Neuronal stem cell (in vitro differentiated cells): ENCODE measurements around the gene SPANXN3.

Experiments
- DNase-seq: peaks from one replicate; pipeline ENCODE4 v3.0.0-alpha.2; 2013; ENCODE audit warnings: low spot score
- H2AFZ ChIP-seq: one replicate; pipeline ENCODE4 v1.6.1; 2013; ENCODE audit warnings: mild to moderate bottlenecking, low read length, inconsistent platforms
- H2AK5ac ChIP-seq: 2 replicates; pipeline ENCODE4 v1.6.1; 2013; ENCODE audit warnings: low read depth, mild to moderate bottlenecking, inconsistent platforms, low read length, moderate library complexity, mixed read lengths
- H2BK120ac ChIP-seq: 2 replicates; pipeline ENCODE4 v1.6.1; 2013; ENCODE audit warnings: low read depth, mild to moderate bottlenecking, inconsistent platforms, low read length, moderate library complexity, mixed read lengths
- H2BK12ac ChIP-seq: one replicate; pipeline ENCODE4 v1.6.1; 2013; ENCODE audit warnings: low read length, inconsistent platforms
- H2BK15ac ChIP-seq: 2 replicates; pipeline ENCODE4 v1.6.1; 2013; ENCODE audit warnings: mild to moderate bottlenecking, low read length, inconsistent platforms, mixed read lengths
- H2BK5ac ChIP-seq: one replicate; pipeline ENCODE4 v1.6.1; 2013; ENCODE audit warnings: inconsistent platforms, mild to moderate bottlenecking, low read length, moderate library complexity
- H3K14ac ChIP-seq: one replicate; pipeline ENCODE4 v1.6.1; 2013; ENCODE audit warnings: low read length, inconsistent platforms
- H3K18ac ChIP-seq: 2 replicates; pipeline ENCODE4 v1.6.1; 2013; ENCODE audit warnings: low read length, inconsistent platforms
- H3K23ac ChIP-seq: 2 replicates; pipeline ENCODE4 v1.6.1; 2013; ENCODE audit warnings: low read depth, mild to moderate bottlenecking, mixed read lengths, low read length, inconsistent platforms; ENCODE audit not compliant: poor library complexity
- H3K27ac ChIP-seq: replicated peaks from 3 replicates; pipeline ENCODE4 v1.5.1; 2013; ENCODE audit warnings: low read length, inconsistent platforms
- H3K27me3 ChIP-seq, 3 experiments: 2 replicates each; pipeline ENCODE4 v1.6.1; 2013; ENCODE audit warnings: low read length in 3 of 3, mild to moderate bottlenecking in 2 of 3, inconsistent platforms in 1 of 3, low read depth in 1 of 3, mixed read lengths in 1 of 3, moderate library complexity in 1 of 3; ENCODE audit not compliant: control insufficient read depth in 3 of 3, insufficient read depth in 3 of 3
- H3K36me3 ChIP-seq, 2 donors: replicated peaks in 1 of 2; 2 replicates each; pipeline ENCODE4 v1.6.1; 2013; ENCODE audit warnings: low read length in 2 of 2; ENCODE audit not compliant: control insufficient read depth in 2 of 2, insufficient read depth in 2 of 2
- H3K4ac ChIP-seq: 2 replicates; pipeline ENCODE4 v1.6.1; 2013; ENCODE audit warnings: inconsistent platforms, mild to moderate bottlenecking, low read length, moderate library complexity
- H3K4me1 ChIP-seq, 2 donors: 1 replicate in 1 of 2; 2 replicates in 1 of 2; pipeline ENCODE4 v1.6.1; 2013; ENCODE audit warnings: low read length in 2 of 2, low read depth in 1 of 2; ENCODE audit not compliant: control insufficient read depth in 2 of 2, insufficient read depth in 1 of 2
- H3K4me2 ChIP-seq: one replicate; pipeline ENCODE4 v1.6.1; 2013; ENCODE audit warnings: mild to moderate bottlenecking, low read length, inconsistent platforms; ENCODE audit not compliant: insufficient read depth, poor library complexity, severe bottlenecking
- H3K4me3 ChIP-seq, 2 donors: 2 replicates each; pipeline ENCODE4 v1.5.1; 2013; ENCODE audit warnings: low read length in 2 of 2, mild to moderate bottlenecking in 2 of 2, inconsistent platforms in 1 of 2, moderate library complexity in 1 of 2
- H3K79me1 ChIP-seq: one replicate; pipeline ENCODE4 v1.6.1; 2013; ENCODE audit warnings: low read depth, mild to moderate bottlenecking, inconsistent platforms, low read length, moderate library complexity
- H3K9ac ChIP-seq: one replicate; pipeline ENCODE4 v1.6.1; 2013; ENCODE audit warnings: mild to moderate bottlenecking, low read depth, low read length, inconsistent platforms; ENCODE audit not compliant: poor library complexity
- H3K9me3 ChIP-seq, 2 donors: replicated peaks in 1 of 2; 2 replicates each; pipeline versions ENCODE3 to v1.6.1; 2013; ENCODE audit warnings: low read length in 2 of 2, mild to moderate bottlenecking in 2 of 2, inconsistent platforms in 1 of 2, low read depth in 1 of 2, mixed read lengths in 1 of 2, moderate library complexity in 1 of 2; ENCODE audit not compliant: control insufficient read depth in 2 of 2, insufficient read depth in 1 of 2
- H4K8ac ChIP-seq: one replicate; pipeline ENCODE4 v1.6.1; 2013; ENCODE audit warnings: low read depth, mild to moderate bottlenecking, inconsistent platforms, low read length, moderate library complexity
- H4K91ac ChIP-seq: one replicate; pipeline ENCODE4 v1.6.1; 2013; ENCODE audit warnings: low read length, low read depth, mild to moderate bottlenecking, inconsistent platforms; ENCODE audit not compliant: poor library complexity
- WGBS, 2 donors: extraction: QIAGEN DNeasy Blood & Tissue Kit; methylation state at CpG; one replicate each; pipeline ENCODE4 v1.1.7; 2013; ENCODE audit warnings: missing lambda C conversion rate in 2 of 2, mixed read lengths in 1 of 2; ENCODE audit not compliant: insufficient read length in 2 of 2, insufficient replicate concordance in 1 of 2; ENCODE audit errors: extremely low coverage in 2 of 2; 5-methylcytosine and 5-hydroxymethylcytosine counted together

SPANXN3 gene

DNA sequence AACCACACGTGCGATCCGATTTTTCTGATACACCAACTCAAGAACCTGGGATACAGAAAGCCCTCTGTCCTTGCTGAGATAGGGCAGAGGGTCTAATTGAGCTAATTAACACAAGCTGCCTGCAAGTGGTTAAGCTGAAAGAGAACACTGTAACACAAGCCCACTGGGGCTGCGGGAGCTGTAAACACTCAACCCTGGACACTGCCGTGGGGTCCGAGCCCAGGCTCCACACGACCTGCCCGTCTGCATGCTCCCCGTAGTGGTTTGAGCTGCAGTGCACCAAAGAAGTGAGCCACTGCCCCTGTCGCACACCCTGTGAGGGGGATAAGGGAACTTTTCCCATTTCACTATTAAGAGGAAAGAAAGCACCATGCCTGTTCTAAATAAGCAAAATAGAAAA is 54.6 kb downstream of the SPANXN3 start:
- Histone ChIP-seq H3K27me3 (no peaks in the 10 kb centered on the region), H3K4me2 (no peak overlapping the region), H4K8ac (no peak overlapping the region), H3K4me3 (no peak overlapping the region), H3K14ac (no peak overlapping the region), H3K23ac (no peak overlapping the region), H2BK5ac (no peak overlapping the region), H3K4me1 (no peaks in the 10 kb centered on the region), H2BK120ac (no peak overlapping the region), H2BK15ac (no peak overlapping the region), H2BK12ac (no peak overlapping the region), H2AK5ac (no peak overlapping the region), H3K4ac (no peak overlapping the region), H4K91ac (no peak overlapping the region), H3K9me3 (no peaks in the 10 kb centered on the region), H3K79me1 (no peaks in the 10 kb centered on the region), H3K27ac (no peak overlapping the region), H3K9ac (no peak overlapping the region), H2AFZ (no peak overlapping the region), H3K18ac (no peak overlapping the region), H3K36me3 (no peaks in the 10 kb centered on the region)
- WGBS, 2 donors, result no CpG with 5 or more reads among the region's 10 CpGs
- no peak for DNase-seq

DNA sequence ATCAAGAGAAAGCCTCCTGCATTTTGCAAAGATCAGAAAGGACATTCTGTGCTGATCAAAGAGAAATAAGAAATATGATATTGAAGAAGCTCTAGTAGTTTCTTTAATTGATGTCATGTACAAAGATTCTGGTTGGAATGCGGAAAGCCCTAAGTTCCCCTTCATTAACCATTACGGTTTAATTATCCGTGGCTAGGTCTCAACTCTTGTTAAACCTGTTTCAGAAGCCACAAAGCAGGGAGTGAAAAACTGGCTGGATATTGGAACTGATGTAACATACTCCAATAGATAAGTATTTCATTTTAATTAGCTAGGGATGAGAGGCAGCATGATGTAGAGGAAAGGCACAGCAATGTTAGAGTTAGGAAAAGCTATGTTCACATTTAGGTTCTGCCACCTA is 55.7 kb downstream of the SPANXN3 start:
- Histone ChIP-seq H3K4me2 (no peak overlapping the region), H3K23ac (no peak overlapping the region), H3K4me3 (no peak overlapping the region), H3K36me3 (no peaks in the 10 kb centered on the region), H3K9ac (no peak overlapping the region), H2AFZ (no peak overlapping the region), H3K9me3 (no peaks in the 10 kb centered on the region), H2BK15ac (no peak overlapping the region), H4K91ac (no peak overlapping the region), H3K18ac (no peak overlapping the region), H4K8ac (no peak overlapping the region), H2BK120ac (no peak overlapping the region), H3K79me1 (no peaks in the 10 kb centered on the region), H2BK5ac (no peak overlapping the region), H3K14ac (no peak overlapping the region), H2BK12ac (no peak overlapping the region), H3K4me1 (no peaks in the 10 kb centered on the region), H3K27ac (no peak overlapping the region), H3K4ac (no peak overlapping the region), H2AK5ac (no peak overlapping the region), H3K27me3 (no peaks in the 10 kb centered on the region)
- no peak for DNase-seq
- no CpG with 5 or more reads among the region's 3 CpGs for WGBS, 2 donors
